ENCODE data around the gene FOXD1.

GRCh38 chr5:73496984-73497457 lies 48.4 kb upstream of the FOXD1 start:
- TF ChIP-seq CTCF (IDR thresholded peaks at IDR 0.05) = peak; percentile 70
- TF ChIP-seq ZFX (IDR thresholded peaks at IDR 0.05; ENCODE audit: borderline replicate concordance) = no peak
